SHP77 treated with DMSO at 0.1 percent for 48 hours (cell line): ENCODE measurements around the gene SPTBN1.

Experiments
- DNase-seq: peaks from one replicate; lab custom pipeline; 2025; lab: John Stamatoyannopoulos, UW

Gene SPTBN1

DNA sequence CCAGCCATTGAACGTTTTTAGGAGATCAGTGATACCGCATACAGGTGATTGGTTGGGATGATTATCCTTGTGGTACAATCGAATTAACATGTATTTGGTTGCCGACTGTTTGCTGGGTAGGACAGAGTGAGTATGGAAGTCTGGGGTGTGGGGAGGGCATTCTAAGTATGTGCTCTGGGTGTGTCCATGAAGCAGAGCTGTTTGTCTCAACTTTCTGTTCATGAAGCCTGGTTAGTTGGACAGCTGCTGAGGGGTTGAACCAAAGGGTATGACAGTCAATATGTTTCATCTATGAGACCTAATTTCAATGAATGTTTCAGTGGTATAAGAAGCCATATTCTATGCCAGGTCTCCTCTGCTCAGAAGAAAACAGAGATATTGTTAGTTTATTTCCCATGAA is 21.9 kb upstream of the SPTBN1 start:
- DNase-seq = no peak

DNA sequence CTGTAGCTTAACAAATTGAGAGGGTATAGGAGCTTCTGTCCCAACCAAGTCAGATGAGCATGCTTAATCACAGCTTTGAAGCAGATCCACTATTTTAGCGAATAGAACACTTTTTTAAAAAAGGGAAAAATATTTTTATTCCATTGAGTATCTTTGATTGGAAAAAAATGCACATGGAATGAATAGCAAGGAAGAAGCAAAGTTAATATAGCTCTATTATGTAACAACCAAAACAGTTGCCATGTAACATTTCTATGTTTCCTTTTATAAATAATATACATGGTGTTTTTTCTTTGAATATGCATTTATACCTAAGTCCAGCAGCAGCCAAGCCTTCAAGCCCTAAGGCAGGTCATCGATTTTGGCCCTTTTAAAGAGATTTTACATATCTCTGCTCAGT is 21.4 kb upstream of the SPTBN1 start:
- no peak for DNase-seq

DNA sequence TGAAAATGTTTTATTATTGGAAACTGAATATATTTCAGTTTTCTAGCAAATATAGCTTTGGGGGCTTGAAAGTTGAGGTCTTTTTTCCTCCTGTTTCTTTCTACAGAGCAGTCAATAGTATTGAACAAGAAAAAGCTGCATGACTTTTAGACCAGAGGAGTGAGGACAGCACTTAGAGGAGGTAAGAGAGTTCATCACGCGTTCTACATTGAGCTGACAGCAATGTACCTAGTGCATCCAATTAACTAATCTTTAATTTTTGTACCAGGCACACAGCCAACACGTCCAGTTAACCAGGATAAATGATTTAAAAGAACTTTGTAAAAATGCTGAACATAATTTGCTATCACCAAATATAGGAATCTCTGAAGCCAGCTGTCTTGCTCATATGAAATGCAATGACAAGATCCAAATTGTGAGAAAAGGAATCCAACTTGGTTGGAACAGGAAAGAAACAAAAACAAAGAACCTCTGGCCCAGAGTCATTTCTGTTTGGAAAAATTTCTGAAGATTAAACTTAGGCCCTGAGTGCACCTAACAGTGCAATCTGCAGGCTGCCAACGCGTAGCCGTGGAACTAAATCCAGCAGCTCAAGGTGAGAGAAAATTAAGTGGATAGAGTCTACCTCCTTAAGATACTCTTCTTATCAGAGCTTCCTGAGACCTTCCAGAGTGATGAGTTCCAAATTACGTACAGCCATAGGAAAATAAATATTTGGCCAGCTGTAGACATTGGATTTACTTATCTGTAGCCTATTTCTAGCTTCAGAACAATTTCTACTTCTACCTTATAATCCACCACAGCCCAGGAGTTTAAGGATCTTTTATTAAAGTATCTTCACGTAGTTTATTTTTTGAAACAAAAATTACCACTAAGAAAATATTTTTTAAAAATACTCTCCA is 20.6 kb upstream of the SPTBN1 start:
- DNase-seq = no peak

DNA sequence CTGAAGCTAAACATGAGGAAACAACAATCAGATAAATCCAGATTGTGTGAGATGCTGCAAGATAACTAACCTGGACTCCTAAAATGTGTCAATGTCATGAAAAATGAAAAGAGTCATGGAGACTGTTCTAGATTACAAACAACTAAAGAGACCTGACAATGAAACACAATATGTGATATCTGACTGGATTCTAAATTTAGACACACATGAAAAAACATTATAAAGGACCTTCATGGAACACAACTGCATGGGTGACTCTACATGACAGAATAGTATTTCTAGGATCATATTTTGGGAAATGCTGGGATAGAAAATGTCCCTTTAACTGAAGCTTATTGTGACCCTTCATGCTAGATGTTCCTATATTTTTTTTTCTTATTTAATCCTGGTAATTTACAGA is 18.5 kb upstream of the SPTBN1 start:
- no peak for DNase-seq

DNA sequence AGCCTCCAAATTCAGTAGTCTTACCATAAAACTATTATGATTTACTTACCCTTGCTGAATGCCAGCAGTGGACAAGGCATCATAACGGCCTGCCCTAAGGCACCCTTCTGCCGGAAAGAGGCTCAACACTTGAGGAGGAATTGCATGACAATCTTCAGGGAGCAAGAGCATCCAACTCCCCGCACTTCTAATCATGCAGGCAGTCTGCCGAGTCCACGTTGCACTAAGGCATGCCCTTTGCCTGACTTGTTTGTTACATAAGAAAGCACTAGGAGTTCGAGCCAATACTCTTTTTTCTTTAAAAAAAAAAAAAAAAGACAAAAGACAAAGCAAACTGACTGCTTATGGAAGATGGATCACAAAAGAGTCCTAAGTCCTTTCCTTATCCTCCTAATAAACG is 17.9 kb upstream of the SPTBN1 start:
- DNase-seq = no peak

DNA sequence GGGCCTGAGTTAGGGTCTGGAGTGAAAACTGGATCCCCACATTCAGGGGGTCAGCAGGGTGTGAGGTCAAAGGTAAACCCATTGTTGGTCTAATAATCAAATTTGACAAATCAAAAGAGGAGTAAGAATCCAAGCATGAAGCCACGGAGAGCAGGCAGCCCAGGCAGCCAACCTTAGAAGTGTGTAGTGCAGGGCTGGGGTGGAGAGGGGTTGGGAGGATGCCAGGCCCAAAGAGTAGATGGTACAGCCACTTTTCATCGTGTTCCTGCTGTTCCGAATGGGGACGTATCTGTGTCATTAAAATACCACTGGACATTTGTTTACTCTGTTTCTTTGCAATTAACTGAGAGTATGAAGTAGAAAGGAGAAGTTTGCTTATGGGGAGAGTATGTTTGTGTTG is 16.5 kb upstream of the SPTBN1 start:
- DNase-seq = no peak

DNA sequence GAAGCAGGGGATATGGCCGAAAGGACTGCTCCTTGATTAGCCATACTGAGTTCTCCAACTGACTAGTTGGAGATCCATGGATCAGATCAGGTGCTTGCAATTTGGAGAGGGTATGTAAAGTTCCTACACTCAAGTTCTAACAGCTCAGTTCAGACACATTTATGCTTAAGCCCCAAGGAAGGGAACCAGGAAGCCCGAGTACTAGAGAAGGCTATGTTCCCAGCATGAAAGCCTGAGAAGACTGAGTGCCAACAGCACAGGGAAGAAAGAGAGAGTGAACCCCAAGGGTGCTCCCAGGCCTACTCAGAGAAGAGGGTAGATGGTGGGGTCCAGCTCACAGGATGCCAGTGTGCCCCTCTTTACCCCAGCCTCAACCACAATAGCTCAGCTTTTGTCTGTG is 16.1 kb upstream of the SPTBN1 start:
- no peak for DNase-seq

DNA sequence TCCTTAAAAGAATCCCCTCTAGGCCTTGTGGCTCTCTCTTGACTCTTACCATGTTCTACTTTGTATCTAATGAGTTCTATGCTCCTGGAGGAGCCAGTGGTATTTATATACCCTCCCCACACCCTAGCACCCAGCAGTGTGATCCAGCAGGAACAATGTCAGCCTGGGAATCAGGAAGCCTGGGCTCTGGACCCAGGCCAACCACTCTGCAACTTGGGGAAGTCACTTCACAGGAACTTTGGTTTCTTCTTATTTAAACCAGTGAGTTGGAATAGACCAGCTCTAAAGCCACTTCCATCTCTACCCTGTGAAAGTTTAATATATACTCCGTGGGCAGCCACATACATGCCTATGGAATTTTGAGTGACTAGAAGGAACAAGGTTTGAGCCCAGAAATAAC is 11.6 kb upstream of the SPTBN1 start:
- DNase-seq = no peak

DNA sequence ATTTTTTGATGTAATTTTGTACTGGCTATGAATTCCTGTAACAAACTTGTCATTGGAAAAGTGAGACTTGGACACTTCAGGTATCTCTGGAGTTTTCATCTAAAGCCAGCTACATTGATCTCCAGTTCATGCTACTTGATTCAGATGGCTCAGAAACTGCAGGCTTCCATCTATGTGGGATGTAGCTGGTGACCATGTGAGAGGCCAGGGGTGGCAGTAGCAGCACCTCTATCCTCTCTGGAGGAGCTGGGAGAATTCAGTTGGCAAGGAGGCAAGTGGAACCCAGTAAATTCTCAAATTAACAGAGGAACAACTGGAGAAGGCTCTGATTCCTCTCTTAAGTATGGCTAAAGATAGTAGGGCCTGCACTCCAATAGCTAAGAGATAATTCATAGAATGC is 10.0 kb upstream of the SPTBN1 start:
- no peak for DNase-seq

DNA sequence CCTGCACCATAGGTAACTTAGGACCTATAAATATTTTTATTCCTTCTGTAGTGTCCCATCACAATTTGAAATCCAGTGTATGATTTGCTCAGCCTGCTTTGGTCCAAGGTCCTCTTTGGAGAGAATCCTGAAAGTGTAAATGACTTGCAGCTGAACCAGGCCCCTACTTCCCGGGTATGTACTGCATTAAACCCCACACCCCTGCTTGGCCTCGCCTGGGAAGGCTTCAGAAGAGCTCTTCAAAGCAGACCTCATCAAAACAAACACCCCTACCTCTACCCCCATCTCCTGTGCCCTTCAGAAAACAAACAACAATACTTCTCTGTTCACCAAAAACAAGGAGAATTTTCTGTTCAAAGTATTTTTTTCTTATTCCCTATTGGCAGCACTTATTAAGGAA is 9.5 kb upstream of the SPTBN1 start:
- DNase-seq = no peak

DNA sequence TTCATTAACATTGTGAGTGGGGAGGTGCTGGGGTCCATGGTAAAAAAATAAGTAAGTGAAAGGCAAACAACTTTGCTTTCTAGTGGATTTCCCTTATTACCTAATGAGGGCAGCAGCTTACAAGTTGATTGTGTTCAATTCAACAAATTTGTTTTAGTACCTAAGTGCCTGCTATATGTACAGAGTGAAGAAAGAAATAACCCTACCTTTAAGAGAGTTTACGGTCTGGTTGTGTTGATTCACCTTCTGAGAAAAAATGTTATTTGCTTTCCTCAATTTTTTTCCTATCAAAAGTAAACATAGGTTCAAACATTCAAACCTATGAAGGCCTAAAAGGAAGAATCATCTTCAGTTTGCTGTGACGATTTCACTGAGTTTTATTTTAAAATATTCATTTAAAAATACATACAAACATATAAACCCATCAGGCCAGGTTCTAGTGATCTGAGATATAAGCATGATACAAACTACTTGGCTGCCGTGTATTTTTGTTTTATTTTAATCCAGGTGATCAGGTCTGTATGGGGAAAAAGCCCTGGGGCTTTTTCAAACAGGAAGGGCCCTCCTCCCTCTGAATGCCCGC is 1.5 kb upstream of the SPTBN1 start:
- peak; percentile 62 for DNase-seq

DNA sequence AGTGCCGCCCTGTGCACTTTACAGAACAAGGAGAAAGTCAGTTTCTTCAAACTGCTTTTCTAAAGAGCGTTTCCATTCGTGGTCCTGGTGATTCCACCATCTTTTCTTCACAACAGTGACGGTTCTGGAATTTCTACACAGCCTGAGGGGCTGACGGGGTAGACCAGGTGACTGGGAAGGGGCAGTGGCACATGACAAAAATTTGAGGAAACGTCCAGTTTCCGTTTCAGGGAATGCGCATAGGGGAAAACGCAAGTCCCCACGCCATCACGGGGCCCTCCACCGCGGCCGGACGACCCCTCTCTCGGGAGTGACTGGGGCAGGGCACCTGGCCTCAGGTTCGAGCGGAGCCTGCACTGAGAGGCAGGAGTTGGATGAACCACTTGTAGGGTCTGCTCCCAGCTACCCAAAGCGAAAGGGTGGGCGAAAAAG is 980 bp upstream of the SPTBN1 start:
- peak; percentile 81 for DNase-seq

DNA sequence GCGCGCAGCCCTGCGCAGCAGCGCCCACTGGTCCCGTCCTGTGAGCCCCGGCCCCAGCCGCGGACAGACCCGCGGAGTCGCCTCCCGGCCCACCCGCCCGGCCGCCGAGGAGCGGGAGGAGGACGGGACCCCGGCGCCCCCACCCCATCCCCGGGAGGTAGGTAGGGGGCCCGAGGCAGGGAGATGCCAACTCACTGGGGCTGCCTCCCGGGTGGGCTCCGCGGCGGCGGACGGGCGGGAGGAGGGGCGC is 160 bp downstream of the SPTBN1 start:
- DNase-seq = no peak

DNA sequence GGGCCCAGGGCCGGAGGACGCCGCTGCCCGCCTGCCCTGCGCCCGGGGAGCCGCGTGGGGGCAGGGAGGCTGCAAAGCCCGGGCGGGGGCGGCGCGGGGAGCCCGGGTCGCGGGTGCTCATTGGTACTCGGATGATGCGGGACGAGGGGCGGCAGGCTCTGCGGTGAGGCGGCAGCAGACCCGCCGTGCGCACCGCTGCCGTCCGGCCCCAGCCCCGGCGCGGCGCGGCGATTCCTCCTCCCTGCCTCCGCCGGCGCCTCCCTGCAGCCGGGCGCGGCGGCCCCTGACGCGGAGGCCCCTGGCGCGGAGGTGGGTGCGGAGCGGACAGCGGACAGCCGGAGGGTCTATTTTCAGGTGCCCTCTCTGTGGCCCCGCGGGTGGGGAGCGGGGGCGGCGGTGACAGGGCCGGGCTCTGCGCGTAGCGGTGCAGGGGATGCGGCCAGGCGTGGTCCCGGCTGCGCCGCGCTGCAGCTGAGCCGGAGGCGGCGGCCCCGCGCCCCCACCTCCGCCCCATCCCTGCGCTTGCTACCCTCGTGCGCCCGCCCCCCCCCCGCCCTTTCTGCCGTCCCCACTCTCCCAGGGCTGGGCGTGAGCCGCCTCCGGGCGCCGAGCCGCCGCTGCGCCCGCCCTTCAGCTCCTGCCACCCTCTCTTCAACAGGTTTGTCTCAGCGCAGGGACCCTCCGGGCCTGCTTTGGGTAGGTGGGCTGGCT is 640 bp downstream of the SPTBN1 start:
- peak; percentile 67 for DNase-seq

DNA sequence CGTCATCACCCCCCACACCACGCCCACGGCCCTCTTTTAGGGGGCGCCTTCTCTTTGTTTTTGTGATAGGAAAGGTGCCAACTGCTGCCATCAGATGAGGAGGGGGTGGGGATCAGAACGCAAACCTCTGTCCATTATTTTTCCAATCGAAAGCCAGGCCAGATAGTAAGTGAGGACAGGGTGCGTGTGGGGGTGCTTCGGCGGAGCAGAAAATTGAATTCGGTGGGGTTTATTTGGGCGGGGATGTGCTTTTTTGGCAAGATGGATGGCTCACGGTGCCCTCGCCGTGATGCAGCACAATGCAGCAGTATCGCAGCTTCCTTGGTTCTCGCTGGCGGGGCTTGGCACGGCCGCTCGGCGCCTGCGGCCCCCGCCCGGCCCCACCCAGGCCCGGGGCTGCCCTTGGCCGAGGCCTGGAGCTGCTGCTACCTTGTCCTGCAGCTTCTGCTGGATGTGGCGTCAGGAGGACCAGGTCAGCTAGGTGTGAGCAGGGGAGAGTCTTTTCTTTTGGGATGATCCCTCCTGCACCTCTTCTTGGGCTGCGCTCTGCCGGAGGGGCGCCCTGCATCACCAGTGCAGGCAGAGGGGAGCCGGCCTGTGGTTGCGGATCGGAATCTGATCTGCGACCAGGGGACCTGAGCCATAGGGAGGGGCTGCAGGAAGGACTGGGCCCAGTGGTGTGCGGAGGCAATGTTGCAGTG is 1.3 kb downstream of the SPTBN1 start:
- peak; percentile 87 for DNase-seq

DNA sequence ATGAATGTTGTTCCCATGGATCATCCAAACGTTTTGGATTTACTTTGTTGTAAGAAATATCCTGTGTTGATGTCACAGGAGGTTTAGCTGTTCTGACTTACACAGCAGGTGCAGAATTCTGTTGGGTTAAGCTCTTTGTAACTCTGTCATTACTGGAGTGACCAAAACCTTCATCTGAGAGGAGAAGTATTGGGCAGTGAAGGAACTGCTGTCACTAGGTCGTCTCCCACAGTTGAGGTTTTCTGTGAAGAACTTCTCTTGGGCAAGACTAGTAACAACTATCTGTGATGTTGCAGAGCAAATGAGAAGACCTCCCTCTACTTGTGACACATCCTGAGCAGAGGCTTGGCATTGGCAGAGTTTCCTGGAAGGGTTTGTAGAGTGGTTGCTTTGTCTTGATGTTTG is 2.9 kb downstream of the SPTBN1 start:
- no peak for DNase-seq

DNA sequence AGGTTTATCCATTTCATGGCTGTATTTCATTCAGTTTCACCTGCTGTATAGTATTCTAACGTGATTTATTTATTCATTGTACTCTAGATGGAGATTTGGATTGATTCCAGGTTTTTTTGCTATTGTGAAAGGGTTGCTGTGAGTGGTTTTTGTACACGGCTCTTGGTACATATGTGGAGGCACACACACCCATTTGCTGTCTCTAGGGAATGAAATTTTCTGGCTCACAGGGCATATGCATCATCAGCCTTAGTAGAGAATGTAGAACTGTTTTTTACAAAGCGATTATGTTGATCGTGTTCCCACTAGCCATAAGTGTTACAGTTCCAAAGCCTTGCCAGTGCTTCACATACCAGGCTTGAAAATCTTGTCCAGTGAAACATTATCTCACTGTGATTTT is 5.1 kb downstream of the SPTBN1 start:
- DNase-seq = no peak

DNA sequence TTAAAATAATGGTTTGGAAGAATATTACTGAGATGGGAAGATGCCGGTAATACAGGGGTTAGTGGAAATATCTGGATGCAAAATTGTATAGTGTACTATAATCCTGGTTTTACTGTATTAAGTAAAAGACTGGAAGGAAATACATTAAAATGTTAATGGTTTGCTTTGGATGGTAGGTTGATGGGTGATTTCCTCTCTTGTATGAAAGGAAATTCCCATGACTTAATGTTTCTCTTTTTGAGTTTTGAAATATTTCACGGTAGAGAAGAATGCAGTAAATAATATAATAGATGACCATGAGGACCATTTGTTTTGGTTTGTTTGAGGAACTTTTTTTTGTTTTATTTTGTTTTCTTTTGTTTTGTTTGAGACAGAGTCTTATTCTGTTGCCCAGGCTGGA is 8.2 kb downstream of the SPTBN1 start:
- no peak for DNase-seq

DNA sequence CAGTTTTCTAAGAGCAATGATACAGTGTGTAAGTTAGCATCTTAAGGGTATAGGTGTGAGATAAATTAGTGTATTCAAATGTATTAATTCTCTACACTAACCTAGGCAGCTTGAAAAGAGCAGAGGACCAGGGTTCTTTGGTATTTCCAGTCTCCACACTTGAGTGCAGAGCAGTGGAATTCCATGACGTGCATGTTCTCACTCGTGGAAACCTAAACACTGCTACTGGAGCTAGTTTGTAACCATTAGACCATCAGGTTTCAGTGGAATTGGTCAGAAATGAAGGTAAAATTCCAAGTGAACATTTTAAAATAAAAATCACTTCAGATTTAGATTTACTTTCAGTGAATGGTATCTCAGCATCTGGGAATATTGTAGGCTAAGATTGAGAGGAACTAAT is 9.0 kb downstream of the SPTBN1 start:
- no peak for DNase-seq

DNA sequence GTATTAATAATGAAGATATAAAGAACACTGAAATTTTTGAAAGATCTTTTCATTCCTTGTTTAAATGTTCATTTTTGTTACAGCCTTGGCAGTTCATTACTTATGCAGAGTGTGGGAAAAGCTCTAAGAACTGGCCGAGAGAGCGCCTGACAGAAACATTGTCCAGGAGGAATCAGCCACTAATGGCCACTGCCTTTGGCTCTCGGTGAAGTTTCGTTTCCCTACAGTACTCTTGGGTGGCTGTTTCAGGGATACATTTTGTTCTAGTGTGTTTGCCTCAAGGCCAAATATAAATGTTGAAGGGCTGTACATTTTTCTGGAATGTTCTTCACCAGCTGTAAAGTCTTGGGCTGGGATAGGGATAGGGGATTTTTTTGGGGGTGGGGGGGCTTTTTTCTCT is 10.7 kb downstream of the SPTBN1 start:
- no peak for DNase-seq

DNA sequence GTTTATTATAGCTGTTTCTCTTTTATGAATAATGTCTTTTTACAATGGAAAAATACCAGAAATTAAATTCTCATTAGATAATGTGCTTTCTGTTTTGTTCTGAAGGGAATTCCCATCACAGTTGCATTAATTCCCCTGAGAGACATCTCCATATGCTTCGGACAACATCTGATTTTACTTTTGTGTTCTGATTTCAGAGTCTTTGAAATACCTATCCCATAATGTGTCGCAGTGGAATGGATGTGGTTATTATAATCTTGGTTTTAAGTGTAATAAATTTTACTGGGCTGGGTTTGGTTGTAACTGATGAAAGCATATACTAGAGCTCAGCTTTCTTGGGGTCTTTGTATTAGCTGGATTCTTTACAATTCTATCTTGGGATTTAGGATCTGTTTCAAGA is 12.5 kb downstream of the SPTBN1 start:
- DNase-seq = no peak

DNA sequence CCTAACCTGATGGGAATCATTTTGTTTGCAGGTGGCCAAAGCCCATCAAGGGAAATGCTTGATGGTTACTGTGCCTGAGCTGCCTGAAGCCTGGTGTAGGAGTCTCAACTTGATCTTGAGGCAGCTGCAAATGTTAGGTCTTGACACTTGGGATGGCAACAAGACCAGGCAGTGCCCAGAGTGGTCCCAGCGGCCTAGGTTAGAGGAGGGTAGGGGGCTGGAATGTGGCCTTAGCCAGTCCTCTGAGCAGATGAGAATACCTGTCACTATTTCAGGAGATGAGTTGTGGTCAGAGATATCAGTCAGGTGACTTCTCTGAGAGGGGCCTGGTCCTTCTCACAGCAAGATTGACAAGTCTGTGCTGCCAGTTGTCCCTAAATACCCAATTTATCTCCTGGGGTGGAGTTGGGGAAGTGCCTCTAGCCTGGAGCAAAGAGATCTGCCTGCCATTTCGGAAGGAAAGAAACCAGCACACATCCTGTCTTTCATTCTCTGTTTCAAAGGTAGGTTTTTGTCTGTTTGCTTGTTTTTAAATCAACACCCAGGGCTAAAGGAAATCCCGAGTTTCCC is 13.4 kb downstream of the SPTBN1 start:
- DNase-seq = no peak
